ENCODE measurements around the gene SLC6A7.
A peak's percentile ranks its signal among the peaks of the same experiment; 100 is the strongest.

Gene SLC6A7

DNA sequence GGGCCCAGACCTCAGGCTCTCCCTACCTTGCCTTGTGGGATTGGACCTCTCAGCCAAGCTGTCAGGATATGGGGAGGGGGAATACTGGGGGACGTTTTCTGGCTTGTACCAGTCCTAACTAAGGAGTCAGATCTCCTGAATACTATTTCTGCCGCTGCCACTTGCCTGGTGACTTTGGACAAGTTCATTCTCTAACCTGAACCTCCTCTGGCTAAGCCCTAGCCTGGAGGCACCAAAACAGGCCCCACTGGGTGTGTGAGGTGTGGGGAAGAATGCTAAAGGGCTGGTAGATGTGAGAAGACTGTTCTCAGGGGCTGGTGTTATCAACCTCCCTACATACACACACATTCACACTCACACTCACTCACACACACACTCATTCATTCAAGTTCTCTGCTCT lies 1.1 kb downstream of the SLC6A7 start:
- no peak for DNase-seq (ENCODE audit: low read depth)

DNA sequence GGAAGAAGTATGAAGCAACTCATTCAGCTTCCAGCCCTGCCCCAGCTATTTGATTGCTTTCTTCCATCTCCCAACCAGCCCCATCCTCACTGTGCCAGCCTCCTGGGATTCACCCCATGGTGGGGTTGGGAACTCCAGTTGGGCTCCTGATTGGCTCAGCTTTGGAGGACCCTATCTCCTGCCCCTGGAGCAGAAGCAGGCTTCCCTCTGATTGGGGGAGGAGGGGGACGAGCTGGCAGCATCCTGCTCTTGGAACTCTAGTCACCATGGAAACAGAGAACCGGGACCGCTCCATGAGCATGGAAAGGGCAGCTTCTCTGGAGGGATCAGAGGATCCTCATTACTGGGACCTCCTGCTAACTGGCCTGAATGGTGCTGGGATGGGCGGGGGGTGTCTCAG lies 2.6 kb downstream of the SLC6A7 start:
- DNase-seq (ENCODE audit: low read depth): no peak

DNA sequence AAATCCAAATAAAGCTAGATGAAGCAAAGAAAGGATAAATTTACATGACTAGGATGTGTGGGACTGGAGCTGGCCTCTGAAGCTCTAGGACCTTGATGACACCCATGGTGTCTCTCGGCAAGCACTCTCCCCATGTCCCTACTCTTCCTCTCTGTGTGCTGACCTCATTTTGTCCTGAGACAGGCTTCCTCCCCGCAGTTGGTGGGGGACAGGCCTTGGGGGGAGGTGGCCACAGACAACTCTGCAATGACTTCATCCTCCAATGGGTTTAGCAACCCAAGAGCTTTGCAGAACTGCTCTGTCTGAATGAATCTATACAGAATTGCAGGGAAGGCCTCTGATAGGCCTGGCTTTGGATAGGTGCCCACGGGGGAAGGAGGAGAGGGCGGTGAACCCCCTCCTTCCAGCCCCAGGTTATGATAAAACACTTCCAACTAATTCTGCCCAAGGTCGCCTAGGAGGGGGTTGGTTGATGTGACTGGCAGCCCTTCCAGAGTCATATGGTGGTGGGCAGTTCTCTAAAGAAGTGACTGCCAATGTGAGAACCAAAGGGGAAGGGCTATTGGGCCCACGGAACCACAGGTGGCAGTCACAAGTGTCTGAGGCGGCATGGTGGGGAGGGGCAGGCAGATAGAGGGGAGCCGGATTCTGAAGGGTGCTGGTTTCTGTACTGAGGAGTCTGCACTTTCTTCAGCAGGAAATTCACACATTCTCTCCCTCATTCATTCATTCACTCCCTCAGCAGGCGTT lies 6.0 kb downstream of the SLC6A7 start:
- DNase-seq (ENCODE audit: low read depth): no peak

GRCh38 chr5:150196514-150196913 lies 6.7 kb downstream of the SLC6A7 start:
- DNase-seq (ENCODE audit: low read depth): no peak

GRCh38 chr5:150196986-150197385 lies 7.1 kb downstream of the SLC6A7 start:
- no peak for DNase-seq (ENCODE audit: low read depth)

DNA sequence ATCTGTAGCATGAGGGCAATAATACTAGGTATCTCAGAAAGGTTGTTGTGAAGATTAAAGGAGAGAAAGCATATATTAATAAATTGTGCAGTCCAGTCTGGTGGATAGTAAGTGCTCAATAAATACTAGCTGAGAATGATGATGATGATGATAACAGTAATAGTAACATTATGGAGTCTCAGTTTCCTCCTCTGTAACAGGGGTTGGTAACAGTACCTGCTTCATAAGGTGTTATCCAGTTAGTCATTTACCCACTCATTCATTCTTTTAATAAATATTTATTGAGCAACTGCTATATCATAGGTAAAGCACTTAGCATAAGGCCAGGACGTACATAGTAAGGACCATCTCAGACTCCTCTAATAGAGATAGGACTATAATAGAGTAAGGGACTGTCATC lies 7.6 kb downstream of the SLC6A7 start:
- DNase-seq (ENCODE audit: low read depth): no peak

DNA sequence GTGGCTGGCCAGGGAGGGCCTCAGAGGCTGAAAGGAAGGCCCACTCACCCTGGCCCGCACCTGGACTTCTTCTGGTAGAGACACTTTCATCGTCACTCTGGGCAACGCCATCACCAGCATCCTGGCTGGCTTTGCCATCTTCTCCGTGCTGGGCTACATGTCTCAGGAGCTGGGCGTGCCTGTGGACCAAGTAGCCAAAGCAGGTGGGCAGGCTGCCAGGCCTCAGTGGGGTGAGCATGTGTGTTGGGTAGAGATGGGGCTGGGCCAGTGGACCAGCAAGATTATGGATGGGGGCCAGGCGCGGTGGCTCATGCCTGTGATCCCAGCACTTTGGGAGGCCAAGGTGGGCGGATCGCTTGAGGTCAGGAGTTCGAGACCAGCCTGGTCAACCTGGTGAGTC lies 12.6 kb downstream of the SLC6A7 start:
- no peak for DNase-seq (ENCODE audit: low read depth)

DNA sequence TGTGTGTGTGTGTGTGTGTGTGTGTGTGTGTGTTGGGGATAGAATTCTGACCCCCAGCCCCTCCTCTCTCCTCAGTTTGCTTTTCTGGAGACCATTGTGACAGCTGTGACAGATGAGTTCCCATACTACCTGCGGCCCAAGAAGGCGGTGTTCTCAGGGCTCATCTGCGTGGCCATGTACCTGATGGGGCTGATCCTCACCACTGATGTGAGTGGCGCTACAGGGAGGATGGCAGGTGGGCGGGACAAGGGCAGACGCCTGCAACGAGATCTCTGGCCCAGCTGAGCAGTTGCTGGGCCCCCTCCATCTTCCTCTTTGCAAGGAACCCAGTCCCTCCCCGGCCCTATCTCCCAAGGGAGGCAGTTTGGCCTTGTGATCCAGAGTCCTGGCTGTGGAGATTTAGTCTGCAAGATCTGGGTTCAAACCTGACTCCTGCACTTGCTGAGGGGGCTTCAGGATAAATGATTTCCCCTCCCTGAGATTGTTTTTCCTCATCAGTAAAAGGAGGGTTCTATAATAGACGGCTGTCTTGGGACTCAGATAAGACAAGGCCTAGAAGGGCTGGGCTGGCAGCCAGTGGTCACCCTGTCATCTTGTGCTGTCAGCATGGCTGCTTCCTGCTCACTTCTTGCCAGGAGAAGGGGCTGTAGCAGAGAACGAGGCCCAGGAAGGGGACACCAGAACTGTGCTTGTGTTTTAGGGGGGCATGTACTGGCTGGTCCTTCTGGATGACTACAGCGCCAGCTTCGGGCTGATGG lies 14.1 kb downstream of the SLC6A7 start:
- no peak for DNase-seq (ENCODE audit: low read depth)

GRCh38 chr5:150204590-150204960 lies 14.7 kb downstream of the SLC6A7 start:
- no peak for DNase-seq (ENCODE audit: low read depth)

- DNase-seq (ENCODE audit: low read depth): no peak
Observed at GRCh38 chr5:150206098-150206778, 16.4 kb downstream of the SLC6A7 start.

DNA sequence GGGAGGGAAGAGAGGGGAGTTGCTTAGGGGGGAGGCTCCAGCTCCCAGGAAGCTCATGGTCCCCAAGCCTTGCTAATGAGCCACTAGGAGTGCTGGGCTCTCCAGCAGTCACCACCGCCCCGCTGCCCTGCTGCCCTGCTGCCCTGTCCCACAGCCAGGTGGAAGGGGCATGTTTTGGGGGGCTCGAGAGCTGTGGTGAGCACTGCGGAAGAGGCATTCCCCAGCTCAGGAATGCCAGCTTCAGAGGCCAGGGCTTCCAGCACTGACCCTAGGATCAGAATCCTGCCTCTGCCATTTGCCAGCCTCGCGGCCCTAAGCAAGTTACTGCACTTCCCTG lies 16.9 kb downstream of the SLC6A7 start:
- DNase-seq (ENCODE audit: low read depth): no peak

- no peak for DNase-seq (ENCODE audit: low read depth)
Observed at GRCh38 chr5:150208187-150209098, 18.6 kb downstream of the SLC6A7 start.

GRCh38 chr5:150209099-150209635 lies 19.3 kb downstream of the SLC6A7 start:
- DNase-seq (ENCODE audit: low read depth): peak; percentile 6

DNA sequence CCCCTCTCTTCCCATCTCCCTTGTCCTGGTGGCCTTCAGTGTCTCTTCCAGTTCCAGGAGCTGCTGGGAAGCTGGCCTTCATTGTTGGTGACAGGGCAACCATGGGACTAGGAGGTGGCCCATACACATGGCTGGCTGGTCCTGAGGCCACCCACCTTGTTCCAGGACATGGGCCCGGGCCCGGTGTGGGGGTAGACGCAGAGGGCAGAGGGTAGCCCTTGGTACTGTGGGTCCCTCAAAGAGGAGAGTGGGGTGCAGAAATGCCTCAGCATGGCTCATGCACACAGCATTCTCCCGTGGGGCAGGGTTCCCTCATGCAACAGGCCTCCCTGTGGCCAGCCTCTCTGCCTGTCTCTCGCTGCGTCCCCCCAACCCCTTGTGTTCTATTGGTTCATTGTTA lies 20.8 kb downstream of the SLC6A7 start:
- no peak for DNase-seq (ENCODE audit: low read depth)

DNA sequence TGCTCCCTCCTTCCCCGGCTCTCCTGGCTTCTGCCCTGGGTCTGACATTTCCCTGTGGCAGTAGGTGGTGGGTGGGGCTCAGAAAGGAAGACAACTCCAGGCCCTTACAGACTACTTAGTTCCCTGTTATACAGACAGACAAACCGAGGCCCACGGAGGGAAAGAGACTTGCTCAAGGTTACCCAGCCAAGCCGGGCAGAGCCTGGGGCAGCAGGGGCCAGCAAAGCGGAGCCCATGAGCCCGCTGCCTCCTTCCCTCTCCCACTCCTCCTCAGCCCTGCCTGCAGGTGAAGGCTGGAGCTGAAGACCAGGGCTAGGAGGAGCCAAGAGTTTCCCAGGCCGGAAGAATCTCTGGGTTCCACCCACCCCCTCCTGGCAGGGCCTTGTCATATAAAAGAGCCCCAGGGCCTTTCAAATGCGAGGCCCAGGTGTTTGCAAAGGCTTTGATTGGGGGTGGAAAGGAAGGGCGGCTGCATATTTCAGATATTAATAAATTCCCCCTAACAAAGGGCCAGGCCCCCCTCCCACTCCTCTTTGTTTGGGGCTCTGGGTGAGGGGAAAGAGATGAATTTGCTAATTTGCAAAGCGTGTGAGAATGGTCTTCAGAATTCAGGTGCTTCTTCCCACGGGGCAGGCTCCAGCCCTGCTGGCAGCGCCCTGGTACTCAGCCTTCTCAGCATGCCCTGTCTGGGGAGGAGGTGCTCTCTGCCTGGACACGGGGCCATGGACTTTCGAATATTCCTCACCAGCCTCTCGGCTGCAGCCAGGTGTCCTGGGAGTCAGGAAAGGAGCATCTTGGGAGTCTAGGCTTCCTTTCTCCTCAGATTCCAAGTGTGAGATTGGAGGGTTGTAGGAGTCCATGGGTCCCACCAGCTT lies 21.5 kb downstream of the SLC6A7 start:
- no peak for DNase-seq (ENCODE audit: low read depth)

DNA sequence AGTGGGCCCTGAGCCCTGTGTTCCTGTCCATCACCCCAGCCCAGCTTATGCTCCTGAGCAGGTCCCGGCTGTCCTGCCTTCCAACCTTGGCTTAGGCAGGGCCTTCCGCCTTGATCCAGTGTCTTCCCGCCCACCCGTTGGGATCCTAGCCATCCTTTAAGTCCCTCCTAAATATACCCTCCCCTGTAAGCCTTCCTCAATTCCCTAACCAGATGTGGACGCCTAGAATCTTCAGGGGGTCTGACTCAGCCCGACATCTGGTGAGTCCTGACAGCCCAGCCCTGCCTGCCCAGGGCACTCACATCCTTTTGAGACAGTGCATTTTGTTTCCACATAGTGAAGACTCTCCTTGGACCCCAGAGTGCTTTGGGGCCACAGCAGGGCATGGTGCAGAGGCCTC lies 23.7 kb downstream of the SLC6A7 start:
- DNase-seq (ENCODE audit: low read depth): no peak

DNA sequence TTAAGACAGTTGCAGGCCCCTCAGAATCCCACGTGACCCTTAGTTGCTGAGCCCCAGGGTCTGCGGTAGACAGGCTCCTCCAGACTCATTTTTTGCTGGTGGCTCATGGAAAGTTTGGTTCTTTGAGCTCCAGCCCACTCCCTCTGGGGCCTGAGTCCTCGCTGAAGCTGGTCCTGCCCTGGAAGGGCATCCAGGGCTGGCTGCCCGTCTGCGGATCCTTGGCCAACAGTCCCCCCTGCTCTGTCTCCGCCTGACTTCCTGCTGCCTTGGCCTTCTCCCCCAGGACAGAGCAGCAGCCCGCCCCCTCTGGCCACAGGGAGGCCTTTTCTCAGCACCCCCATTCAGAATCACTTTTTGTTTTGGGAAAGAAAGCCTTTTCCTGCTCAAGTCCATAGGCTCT lies 24.4 kb downstream of the SLC6A7 start:
- DNase-seq (ENCODE audit: low read depth): no peak

DNA sequence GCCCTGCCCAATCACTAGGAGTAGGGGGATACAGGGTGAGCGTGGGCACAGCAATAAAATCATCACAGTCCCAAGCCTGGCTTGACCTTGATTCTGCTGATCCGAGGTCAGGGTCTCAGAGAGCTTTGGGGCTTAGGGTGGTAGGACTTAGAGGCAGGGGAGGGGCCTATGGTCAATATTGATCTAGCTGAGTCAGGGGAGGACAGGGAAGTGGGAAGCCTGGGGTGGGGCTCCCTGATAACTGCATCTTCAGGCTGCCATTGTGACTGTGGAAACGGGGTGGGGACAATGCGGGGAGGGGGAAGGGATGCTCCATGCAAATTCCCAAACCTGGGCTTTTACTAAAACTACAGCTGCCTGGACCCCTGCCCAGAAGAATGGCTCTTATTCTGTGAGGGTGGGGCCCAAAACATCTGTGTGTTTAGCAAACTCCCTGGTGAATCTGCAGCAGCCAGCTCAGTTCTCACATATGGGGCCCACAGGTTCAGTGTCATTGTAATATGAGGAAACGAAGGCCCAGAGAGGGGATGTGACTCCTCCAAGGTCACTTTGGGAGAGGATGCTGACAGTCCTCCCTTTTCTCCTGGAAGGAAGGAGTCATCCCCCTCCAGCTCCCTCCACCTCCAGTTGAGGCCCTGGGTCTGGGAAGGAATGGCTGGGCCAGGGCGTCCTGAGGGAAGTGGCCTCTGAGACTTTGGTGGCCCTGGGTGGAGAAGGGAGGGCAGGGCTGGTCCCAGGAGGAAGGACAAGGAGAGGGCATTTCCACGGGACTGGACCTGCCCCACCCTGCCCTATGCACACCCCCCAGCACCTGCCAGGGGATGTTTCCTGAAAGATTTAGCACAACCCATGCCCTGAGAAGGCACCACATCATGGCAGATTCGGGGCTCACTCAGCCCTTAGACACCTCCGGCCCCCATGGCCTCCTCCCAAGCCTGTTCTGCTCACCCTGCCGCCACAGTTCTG lies 26.4 kb downstream of the SLC6A7 start:
- DNase-seq (ENCODE audit: low read depth): no peak

DNA sequence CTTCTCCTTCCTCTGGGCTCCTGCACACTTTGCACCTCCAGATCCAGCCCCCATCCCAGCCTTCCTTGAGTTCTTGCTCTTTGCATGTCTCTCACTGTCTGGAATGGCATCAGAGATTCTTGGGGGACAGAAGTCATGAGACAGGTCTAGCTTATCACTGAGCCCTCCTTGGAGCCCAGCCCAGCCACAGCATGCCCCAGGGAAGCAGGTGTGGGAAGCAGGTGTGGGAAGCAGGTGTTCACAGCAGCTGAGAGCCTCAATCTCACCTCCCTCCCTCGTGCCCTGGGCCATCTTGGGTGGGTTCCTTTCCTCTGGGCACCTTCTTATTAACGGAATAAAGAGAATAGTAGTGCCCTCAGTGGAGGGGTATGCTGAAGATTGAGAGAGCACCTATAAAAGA lies 27.2 kb downstream of the SLC6A7 start:
- DNase-seq (ENCODE audit: low read depth): no peak
